CD4-positive, alpha-beta T cell treated with Interleukin-17A for 1 hour (primary cell): ENCODE results near the gene ATF3.
A peak's percentile ranks its signal among the peaks of the same experiment; 100 is the strongest.

ENCODE experiments used
- DNase-seq: peaks from one replicate; pipeline ENCODE4 v3.0.0-alpha.2; 2020

ATF3 gene

GRCh38 chr1:212587016-212587887 is 21.3 kb upstream of the ATF3 start:
- DNase-seq: no peak

- no peak for DNase-seq
These were observed 20.6 kb upstream of the ATF3 start for GRCh38 chr1:212587888-212588510.

DNA sequence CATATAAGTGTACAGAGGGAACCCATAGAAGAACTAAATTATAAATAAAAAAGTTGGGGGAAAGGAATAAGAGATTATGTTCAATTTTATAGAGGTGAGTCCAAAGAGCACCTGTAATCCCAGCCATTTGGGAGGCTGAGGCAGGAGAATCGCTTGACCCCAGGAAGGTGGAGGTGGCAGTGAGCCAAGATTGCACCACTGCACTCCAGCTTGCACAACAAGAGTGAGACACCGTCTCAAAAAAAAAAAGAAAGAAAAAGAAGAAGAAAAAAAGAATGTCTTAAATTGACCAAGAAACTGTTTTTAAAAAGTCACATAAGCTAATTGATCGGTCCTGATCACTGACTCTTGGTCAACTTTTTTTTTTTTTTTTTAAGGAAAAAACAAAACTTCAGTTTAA is 19.1 kb upstream of the ATF3 start:
- DNase-seq: no peak

DNA sequence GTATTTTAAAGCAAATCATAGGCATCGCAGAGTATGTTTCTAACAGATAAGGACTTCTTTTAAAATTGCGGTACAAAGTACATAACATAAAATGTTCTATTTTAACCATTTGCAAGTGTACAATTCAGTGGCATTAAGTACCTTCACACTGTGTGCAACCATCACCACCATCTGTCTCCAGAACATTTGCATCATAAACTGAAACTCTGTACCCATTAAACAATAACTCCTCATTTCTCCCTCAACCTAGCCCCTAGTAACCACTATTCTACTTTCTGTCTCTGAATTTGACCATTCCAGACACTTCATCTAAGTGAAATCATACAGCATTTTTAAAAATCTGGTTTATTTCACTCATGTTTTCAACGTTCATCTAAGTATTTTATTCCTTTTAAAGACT is 16.6 kb upstream of the ATF3 start:
- DNase-seq: no peak

DNA sequence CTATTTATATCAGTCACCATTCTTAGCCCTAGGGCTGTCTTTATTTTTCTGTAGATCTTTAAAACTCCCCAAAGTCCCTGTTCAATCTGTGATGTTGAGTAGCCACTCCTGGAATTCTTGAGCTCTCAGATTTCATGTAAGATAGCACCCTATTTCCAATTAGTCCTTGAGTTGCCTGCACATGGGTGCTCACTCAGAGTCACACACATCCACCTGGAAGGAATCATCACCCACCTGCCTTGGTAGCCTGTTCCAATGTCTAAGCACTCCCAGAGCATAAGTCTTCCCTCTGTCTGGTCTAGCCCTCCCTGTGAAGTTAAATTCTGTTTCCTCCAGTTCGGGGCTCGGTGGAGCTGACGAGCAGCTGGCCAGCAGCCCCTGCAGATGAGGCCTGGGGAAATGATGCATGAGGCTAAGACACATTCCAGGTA is 14.7 kb upstream of the ATF3 start:
- no peak for DNase-seq

GRCh38 chr1:212594640-212595039 is 13.9 kb upstream of the ATF3 start:
- DNase-seq: no peak

GRCh38 chr1:212595229-212595628 is 13.3 kb upstream of the ATF3 start:
- no peak for DNase-seq

- peak; percentile 87 for DNase-seq
These were observed 12.5 kb upstream of the ATF3 start for GRCh38 chr1:212595787-212596714.

- DNase-seq: no peak
These were observed 11.8 kb upstream of the ATF3 start for GRCh38 chr1:212596798-212597197.

DNA sequence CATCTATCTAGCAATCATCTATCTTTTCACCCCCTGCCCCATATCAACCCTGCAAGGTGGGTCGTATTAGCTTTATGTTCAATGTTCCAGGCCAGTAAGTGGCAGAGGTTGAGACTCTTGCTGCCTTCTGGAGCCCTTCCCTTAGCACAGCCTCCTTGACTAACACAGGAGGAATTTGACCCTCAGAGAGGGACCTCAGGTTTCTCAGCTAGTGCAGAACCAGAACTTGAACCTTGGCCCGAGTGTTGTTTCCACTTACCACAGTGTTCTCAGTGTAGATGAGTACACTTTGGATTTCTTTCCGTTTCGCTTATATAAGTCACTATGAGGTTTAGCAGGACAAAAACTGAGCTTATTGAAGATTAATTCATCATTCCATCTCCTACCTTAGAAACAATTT is 11.1 kb upstream of the ATF3 start:
- DNase-seq: no peak

GRCh38 chr1:212600071-212600915 is 8.3 kb upstream of the ATF3 start:
- DNase-seq: no peak

DNA sequence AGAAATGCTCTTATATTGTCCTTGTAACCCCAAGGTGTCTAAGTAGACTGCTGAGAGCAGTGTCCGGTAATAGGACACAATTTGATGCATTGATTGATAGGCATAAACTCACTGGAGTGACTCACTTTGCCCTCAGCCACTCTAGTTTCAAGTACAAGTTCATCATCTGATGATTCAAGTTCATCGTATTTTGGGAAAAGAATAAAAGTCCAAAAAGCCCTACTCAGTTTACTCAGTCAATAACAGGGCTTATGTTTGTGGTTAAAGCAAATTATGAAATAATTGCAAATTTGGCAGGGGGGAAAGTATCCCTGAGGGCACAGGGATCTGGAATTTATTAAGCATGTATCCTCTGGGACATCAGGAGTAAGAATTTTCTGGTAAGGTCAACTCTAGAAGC is 7.6 kb upstream of the ATF3 start:
- DNase-seq: no peak

DNA sequence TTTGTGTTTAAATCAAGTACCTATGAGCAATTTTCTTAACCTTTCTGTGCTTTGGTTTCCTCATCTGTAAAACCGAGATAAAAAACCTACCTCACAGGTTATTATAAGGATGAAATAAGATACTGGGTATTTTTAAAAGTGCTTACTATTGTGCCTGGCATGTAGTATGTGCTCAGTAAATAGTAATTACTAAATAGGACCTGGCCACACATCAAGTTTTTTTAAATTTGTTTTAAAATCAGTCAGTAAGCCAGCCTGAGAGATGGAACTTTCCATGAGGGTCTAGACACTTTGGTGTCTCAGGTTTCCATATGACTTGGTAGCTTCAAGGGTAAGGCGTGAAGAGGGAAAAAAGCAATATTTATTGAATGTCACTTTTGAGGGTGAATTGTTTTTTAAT is 7.0 kb upstream of the ATF3 start:
- DNase-seq: no peak

DNA sequence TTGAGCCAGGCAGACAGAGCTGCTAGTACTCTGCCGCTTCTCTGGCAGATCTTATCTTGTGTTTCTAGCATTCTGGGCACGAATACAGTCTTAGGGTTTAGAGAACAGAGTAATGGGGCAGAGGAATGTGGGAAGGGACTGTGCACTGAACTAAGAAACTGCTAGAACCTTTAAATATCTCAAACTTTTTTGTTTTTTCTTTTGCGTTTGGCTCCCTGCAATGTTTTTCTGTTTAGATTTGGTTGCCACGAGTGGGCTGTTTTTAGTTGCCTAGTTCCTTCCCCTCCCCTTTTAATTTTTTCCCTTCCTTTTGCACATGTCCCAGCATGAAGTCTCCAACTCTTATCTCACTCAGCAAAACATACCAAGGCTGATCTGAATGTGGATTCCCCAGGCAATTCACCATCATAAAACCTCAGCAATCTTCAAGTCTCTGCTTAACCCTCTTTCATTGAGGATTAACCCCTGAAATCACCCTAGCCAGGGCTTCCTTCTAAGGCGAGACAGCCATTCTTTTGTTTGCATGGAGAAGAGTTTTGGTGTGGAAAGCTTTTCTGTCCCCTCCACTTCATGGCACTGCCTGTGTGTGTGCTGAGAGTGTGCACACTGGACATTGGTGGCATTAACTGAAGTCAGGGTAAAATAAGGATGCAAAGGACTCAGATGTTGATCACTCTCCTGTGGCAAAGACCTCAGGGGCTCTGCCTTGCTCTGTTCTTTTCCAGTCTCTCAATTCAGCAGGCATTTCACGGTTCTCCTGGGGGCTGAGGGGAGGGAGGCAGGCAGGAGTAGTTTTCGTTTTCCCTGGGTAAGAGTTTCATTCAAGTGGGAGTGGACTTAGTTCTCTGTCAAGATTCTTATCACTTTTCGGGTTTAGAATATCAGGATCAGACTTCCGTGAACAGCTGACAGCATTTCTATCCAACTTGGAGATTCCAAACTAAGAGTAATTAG is 2.8 kb upstream of the ATF3 start:
- no peak for DNase-seq

DNA sequence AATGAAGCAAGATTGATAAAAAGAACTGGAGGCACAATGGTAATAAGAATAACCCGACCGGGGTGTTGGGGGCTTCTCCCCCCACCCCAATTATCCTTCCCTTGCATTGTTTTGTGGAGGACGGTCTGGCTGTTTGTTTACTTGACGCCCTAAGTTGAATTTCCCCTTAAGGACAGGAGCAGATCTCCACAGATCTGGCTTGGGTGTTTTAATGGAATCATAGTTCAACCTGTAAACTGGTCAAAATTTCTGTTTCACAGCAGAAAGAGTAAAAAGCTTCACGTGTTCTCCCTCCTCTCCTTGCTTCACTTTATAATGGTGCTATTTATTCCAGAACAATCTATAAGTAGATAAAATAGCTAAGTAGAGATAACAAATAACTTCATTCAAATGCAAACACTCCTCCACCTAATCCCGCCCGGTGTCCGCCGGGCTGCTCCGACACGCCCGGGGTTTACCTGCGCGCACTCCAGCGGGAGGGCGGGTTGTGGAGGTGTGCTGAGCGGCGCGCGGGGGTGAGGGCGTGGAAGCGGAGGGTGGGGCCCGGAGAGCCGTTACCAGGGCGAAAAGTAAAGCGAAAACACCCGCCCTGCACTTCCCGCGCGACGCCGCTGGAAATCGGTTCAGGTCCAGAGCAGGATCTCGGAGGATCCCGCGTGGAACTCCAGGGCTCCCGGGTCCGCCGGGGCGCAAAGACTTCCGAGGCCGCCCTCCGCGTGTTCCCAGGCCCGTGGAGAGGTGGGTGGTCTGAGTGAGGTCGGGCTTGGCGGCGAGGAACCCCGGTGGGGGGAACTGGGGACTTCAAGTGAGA is 2.0 kb upstream of the ATF3 start:
- peak; percentile 76 for DNase-seq

DNA sequence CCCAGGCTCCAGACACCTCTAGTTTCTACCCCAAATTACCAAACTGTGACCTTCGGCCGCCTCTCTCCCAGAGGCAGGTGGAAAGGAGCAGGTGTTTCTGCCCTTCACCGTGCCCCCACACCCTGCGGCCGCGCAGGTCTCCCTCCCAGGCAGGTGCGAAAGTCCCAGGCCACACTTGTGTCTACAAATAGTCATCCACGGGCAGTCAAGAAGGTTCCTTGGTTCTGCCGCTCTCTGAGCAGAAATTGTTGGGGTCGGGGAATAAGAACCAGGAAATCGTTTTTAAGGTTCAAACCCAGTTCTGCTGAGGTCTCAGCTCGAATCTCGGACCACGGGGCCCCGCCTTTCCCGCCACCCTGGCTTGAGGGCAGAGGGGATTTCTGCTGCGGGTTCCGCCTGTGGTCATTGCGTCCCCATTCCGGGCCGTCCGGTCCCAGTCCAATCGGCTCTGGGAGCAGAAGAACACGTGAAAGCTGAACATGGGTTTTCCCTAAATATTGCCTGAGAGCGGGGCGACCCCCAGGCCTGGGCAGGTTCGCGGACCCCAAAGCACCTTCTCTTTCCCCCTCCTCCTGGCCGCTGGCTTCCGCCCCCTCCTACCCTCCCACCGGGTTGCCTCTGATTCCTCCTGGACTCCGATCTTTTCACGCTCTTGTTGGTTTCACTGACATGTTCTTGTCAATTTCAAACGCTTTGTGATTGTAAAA is 1.2 kb upstream of the ATF3 start:
- peak; percentile 57 for DNase-seq

DNA sequence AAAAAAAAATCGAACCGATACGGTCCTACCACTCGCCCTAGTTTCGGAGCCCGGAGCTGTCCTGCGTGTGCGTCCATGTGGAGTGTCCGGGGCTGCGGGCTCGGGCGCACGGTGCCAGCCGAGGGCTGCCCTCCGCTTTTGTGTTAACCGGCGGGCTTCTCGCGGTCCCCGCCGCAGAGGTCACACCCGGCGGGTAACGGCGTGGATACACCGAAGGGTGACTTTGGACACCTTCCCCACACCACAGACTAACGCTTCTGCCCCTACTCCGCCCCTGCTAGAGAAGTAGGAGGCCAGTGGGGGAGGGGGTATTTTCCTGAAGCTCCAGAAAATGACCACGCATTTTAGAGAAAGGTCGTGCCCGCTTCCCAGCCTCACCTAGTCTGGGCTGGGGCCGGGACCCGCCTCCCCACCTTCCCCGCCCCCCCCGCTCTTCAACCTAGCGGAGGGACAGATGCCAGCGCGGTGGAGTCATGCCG is 609 bp upstream of the ATF3 start:
- DNase-seq: no peak

- peak; percentile 71 for DNase-seq
These were observed 569 bp downstream of the ATF3 start for GRCh38 chr1:212608959-212609700.
